Measurements from ENCODE around the gene RSRC1.

- TF ChIP-seq CTCF (IDR thresholded peaks at IDR 0.05; ENCODE audit: borderline replicate concordance, extremely low read depth, low read length, poor library complexity, severe bottlenecking) (no peak), EZH2 (IDR thresholded peaks at IDR 0.05; ENCODE audit: borderline replicate concordance, low read depth, low read length, severe bottlenecking) (no peak)
Measured at GRCh38 chr3:158569794-158570193, 459.9 kb downstream of the RSRC1 start.
